SK-N-SH treated with all-trans-retinoic acid at 6 μM for 48 hours (cell line): ENCODE data around the gene RNF157.

Experiments
- ATAC-seq: fragments of 200-7000 bp; cut with Tn5 transposase; 3 replicates; pipeline ENCODE4 v1.9.1; 2020; ENCODE audit warnings: mild to moderate bottlenecking, moderate library complexity
- ARNTL ChIP-seq: fragments of 450-650 bp; formaldehyde crosslinking; IDR thresholded peaks from 2 replicates; pipeline ENCODE4 v1.5.0; 2020; ENCODE audit warnings: low read depth, mild to moderate bottlenecking, moderate library complexity, borderline replicate concordance
- CSDC2 ChIP-seq: fragments of 250-450 bp; sonication (Bioruptor Pico); IDR thresholded peaks from 2 replicates; pipeline ENCODE4 v1.5.0; 2020; ENCODE audit warnings: mild to moderate bottlenecking, moderate library complexity
- ESRRG ChIP-seq: fragments of 250-450 bp; sonication (Bioruptor Pico); IDR thresholded peaks from 2 replicates; pipeline ENCODE4 v1.6.1; 2021; ENCODE audit warnings: mild to moderate bottlenecking
- GLIS3 ChIP-seq: fragments of 250-450 bp; sonication (Bioruptor Pico); IDR thresholded peaks from 2 replicates; pipeline ENCODE4 v1.5.0; 2020; ENCODE audit warnings: mild to moderate bottlenecking, moderate library complexity
- ISL1 ChIP-seq: fragments of 250-450 bp; sonication (Bioruptor Pico); IDR thresholded peaks from 2 replicates; pipeline ENCODE4 v2.1.2; 2022; ENCODE audit warnings: mild to moderate bottlenecking, moderate library complexity
- OSR1 ChIP-seq: fragments of 250-450 bp; sonication (Bioruptor Pico); IDR thresholded peaks from 2 replicates; pipeline ENCODE4 v1.8.0; 2022; ENCODE audit warnings: moderate library complexity, mild to moderate bottlenecking, inconsistent platforms
- PPARA ChIP-seq: fragments of 250-450 bp; sonication (Bioruptor Pico); IDR thresholded peaks from 2 replicates; pipeline ENCODE4 v1.5.0; 2020; ENCODE audit warnings: mild to moderate bottlenecking, borderline replicate concordance
- RARB ChIP-seq: fragments of 250-450 bp; sonication (Bioruptor Pico); IDR thresholded peaks from 2 replicates; pipeline ENCODE4 v1.8.0; 2021; ENCODE audit warnings: mild to moderate bottlenecking, moderate library complexity
- SNAI2 ChIP-seq: fragments of 250-450 bp; sonication (Bioruptor Pico); IDR thresholded peaks from 2 replicates; pipeline ENCODE4 v1.5.0; 2020; ENCODE audit warnings: mild to moderate bottlenecking, moderate library complexity
- TCF4 ChIP-seq: fragments of 250-450 bp; sonication (Bioruptor Pico); IDR thresholded peaks from 2 replicates; pipeline ENCODE4 v1.8.0; 2021; ENCODE audit warnings: mild to moderate bottlenecking, moderate library complexity, borderline replicate concordance
- TOX ChIP-seq: fragments of 250-450 bp; sonication (Bioruptor Pico); IDR thresholded peaks from 2 replicates; pipeline ENCODE4 v1.8.0; 2021; ENCODE audit warnings: mild to moderate bottlenecking, moderate library complexity, borderline replicate concordance
- ZC3H10 ChIP-seq: fragments of 250-450 bp; sonication (Bioruptor Pico); IDR thresholded peaks from 2 replicates; pipeline ENCODE4 v1.5.1; 2021; ENCODE audit warnings: mild to moderate bottlenecking, moderate library complexity
- ZFP3 ChIP-seq: fragments of 250-450 bp; sonication (Bioruptor Pico); IDR thresholded peaks from 2 replicates; pipeline ENCODE4 v1.5.0; 2020; ENCODE audit warnings: mild to moderate bottlenecking, moderate library complexity
- ZFP30 ChIP-seq: fragments of 450-650 bp; formaldehyde crosslinking; IDR thresholded peaks from 2 replicates; pipeline ENCODE4 v1.5.0; 2022; ENCODE audit warnings: mild to moderate bottlenecking, moderate library complexity
- ZNF70 ChIP-seq: fragments of 450-650 bp; formaldehyde crosslinking; IDR thresholded peaks from 2 replicates; pipeline ENCODE4 v1.5.0; 2020; ENCODE audit warnings: mild to moderate bottlenecking, moderate library complexity
- ZNF8 ChIP-seq: fragments of 450-650 bp; formaldehyde crosslinking; IDR thresholded peaks from 2 replicates; pipeline ENCODE4 v1.5.0; 2020; ENCODE audit warnings: mild to moderate bottlenecking, moderate library complexity
- TF ChIP-seq, protein P1 (sequence below): fragments of 250-450 bp; sonication (Bioruptor Pico); IDR thresholded peaks from 2 replicates; pipeline ENCODE4 v1.5.0; 2020; ENCODE audit warnings: mild to moderate bottlenecking, moderate library complexity
- TF ChIP-seq, protein P2 (sequence below): fragments of 250-450 bp; sonication (Bioruptor Pico); IDR thresholded peaks from 2 replicates; pipeline ENCODE4 v1.8.0; 2021; ENCODE audit warnings: low read depth, mild to moderate bottlenecking, moderate library complexity, borderline replicate concordance
- TF ChIP-seq, protein P3 (sequence below): fragments of 250-450 bp; sonication (Bioruptor Pico); IDR thresholded peaks from 2 replicates; pipeline ENCODE4 v1.5.1; 2021; ENCODE audit warnings: mild to moderate bottlenecking, moderate library complexity
- TF ChIP-seq, protein P4 (sequence below): fragments of 250-450 bp; sonication (Bioruptor Pico); IDR thresholded peaks from 2 replicates; pipeline ENCODE4 v1.5.1; 2020; ENCODE audit warnings: low read depth, mild to moderate bottlenecking, moderate library complexity
- TF ChIP-seq, protein P5 (sequence below): fragments of 250-450 bp; sonication (Bioruptor Pico); IDR thresholded peaks from 2 replicates; pipeline ENCODE4 v1.8.0; 2020; ENCODE audit warnings: mild to moderate bottlenecking, moderate library complexity, borderline replicate concordance

The RNF157 gene

DNA sequence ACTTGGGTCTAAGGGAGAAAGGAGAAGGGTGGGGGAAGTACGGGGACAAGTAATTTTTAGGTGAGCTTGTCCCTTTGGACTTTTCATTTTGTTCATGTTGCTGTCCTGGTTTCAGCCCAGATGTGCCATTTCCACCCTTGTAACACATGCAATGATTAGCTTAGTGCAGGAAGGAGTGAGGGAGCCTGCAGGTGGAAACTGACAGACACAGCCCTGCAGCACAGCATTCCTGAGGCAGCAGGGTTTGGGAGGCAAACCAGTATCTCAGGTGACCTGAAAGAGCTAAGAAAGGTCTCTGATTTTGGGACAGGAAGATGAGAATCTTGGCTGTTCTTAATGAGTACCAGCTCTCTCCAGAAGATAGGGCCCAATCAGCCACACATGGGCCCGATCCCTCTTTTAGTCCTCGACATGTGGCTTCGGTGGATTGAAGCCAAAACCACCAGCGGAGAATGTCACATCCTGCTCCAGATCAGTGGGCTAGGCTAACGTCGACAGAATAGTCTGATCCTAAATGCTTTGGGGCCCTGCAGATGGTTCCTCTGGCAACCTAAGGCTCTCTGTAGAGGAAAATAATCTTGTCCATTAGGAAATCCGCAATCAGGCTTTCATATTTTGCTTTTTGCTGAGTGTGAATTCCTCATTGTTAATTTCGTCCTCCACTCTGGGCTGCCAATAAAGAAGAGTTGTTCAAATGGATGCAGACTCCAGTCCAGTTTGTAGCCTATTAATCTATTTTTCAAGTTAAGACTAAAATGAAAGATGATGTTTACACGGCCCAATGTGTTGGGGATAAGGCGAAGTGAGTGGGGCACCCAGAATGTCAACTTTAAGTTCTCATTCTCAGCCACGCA lies 3.8 kb upstream of the RNF157 start (continued):
- TF ChIP-seq, protein P1, sequence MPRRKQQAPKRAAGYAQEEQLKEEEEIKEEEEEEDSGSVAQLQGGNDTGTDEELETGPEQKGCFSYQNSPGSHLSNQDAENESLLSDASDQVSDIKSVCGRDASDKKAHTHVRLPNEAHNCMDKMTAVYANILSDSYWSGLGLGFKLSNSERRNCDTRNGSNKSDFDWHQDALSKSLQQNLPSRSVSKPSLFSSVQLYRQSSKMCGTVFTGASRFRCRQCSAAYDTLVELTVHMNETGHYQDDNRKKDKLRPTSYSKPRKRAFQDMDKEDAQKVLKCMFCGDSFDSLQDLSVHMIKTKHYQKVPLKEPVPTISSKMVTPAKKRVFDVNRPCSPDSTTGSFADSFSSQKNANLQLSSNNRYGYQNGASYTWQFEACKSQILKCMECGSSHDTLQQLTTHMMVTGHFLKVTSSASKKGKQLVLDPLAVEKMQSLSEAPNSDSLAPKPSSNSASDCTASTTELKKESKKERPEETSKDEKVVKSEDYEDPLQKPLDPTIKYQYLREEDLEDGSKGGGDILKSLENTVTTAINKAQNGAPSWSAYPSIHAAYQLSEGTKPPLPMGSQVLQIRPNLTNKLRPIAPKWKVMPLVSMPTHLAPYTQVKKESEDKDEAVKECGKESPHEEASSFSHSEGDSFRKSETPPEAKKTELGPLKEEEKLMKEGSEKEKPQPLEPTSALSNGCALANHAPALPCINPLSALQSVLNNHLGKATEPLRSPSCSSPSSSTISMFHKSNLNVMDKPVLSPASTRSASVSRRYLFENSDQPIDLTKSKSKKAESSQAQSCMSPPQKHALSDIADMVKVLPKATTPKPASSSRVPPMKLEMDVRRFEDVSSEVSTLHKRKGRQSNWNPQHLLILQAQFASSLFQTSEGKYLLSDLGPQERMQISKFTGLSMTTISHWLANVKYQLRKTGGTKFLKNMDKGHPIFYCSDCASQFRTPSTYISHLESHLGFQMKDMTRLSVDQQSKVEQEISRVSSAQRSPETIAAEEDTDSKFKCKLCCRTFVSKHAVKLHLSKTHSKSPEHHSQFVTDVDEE (CRISPR knock-in tag): no peak
- TF ChIP-seq RARB (CRISPR knock-in tag): no peak
- no peak for TF ChIP-seq GLIS3 (CRISPR knock-in tag)
- no peak for TF ChIP-seq ESRRG (CRISPR knock-in tag)
- no peak for TF ChIP-seq ZNF8 (CRISPR knock-in tag)
- TF ChIP-seq, all 23 proteins: peak for 0

DNA sequence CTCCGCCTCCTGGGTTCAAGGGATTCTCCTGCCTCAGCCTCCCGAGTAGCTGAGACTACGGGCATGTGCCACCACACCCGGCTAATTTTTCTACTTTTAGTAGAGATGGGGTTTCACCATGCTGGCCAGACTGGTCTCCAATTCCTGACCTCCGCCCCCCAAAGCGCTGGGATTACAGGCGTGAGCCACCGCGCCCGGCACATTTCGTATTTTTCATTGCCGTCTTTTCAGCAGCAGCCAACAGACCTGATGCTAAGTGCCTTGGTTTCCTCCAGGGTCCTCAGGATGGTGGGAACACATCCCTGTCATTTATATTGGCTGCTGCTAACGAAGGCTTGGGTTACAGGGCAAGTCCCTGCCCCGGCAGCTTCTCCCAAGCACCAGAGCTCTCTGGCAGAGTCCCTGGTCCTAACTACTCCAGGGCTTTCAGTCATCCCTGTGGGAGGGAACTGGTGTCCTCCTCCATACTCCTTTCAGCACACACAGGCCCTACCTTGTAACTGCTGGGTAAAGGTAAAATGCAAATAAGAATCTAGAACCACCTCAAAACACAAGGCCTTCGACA lies 1.5 kb upstream of the RNF157 start:
- ATAC-seq: no peak
- TF ChIP-seq ESRRG (CRISPR knock-in tag): no peak
- no peak for TF ChIP-seq SNAI2 (CRISPR knock-in tag)
- no peak for TF ChIP-seq GLIS3 (CRISPR knock-in tag)
- TF ChIP-seq, protein P2, sequence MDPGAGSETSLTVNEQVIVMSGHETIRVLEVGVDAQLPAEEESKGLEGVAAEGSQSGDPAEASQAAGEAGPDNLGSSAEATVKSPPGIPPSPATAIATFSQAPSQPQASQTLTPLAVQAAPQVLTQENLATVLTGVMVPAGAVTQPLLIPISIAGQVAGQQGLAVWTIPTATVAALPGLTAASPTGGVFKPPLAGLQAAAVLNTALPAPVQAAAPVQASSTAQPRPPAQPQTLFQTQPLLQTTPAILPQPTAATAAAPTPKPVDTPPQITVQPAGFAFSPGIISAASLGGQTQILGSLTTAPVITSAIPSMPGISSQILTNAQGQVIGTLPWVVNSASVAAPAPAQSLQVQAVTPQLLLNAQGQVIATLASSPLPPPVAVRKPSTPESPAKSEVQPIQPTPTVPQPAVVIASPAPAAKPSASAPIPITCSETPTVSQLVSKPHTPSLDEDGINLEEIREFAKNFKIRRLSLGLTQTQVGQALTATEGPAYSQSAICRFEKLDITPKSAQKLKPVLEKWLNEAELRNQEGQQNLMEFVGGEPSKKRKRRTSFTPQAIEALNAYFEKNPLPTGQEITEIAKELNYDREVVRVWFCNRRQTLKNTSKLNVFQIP (CRISPR knock-in tag): no peak
- TF ChIP-seq, protein P3, sequence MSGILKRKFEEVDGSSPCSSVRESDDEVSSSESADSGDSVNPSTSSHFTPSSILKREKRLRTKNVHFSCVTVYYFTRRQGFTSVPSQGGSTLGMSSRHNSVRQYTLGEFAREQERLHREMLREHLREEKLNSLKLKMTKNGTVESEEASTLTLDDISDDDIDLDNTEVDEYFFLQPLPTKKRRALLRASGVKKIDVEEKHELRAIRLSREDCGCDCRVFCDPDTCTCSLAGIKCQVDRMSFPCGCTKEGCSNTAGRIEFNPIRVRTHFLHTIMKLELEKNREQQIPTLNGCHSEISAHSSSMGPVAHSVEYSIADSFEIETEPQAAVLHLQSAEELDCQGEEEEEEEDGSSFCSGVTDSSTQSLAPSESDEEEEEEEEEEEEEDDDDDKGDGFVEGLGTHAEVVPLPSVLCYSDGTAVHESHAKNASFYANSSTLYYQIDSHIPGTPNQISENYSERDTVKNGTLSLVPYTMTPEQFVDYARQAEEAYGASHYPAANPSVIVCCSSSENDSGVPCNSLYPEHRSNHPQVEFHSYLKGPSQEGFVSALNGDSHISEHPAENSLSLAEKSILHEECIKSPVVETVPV: no peak
- no peak for TF ChIP-seq ZFP30 (CRISPR knock-in tag)
- TF ChIP-seq TCF4 (CRISPR knock-in tag): no peak
- TF ChIP-seq TOX (CRISPR knock-in tag): no peak
- TF ChIP-seq PPARA (CRISPR knock-in tag): no peak
- TF ChIP-seq, protein P4, sequence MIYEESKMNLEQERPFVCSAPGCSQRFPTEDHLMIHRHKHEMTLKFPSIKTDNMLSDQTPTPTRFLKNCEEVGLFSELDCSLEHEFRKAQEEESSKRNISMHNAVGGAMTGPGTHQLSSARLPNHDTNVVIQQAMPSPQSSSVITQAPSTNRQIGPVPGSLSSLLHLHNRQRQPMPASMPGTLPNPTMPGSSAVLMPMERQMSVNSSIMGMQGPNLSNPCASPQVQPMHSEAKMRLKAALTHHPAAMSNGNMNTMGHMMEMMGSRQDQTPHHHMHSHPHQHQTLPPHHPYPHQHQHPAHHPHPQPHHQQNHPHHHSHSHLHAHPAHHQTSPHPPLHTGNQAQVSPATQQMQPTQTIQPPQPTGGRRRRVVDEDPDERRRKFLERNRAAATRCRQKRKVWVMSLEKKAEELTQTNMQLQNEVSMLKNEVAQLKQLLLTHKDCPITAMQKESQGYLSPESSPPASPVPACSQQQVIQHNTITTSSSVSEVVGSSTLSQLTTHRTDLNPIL (CRISPR knock-in tag): no peak
- no peak for TF ChIP-seq CSDC2 (CRISPR knock-in tag)
- no peak for TF ChIP-seq ZNF8 (CRISPR knock-in tag)
- TF ChIP-seq, protein P1 (CRISPR knock-in tag): no peak
- no peak for TF ChIP-seq ISL1
- no peak for TF ChIP-seq ZNF70 (CRISPR knock-in tag)

DNA sequence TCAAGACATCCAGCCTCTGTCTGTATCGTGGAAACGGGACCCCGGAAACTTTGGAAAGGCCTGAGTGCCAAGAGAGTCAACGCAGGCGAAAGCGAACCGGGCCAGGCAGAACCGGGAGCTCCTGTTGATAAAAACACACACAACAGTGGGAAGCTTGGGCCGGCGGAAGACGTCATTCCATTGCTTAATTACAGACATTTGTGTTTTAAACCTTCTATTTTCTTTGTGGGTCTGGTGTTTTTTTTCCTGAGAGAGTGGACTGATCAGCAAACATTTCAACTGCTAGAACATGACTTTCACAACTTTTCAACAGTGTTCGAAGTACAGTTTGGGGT lies 878 bp upstream of the RNF157 start:
- no peak; the same call in 1 of the 3 replicates for ATAC-seq
- TF ChIP-seq CSDC2 (CRISPR knock-in tag) (no peak), ZNF8 (CRISPR knock-in tag) (no peak), ARNTL (no peak), SNAI2 (CRISPR knock-in tag) (no peak), ZC3H10 (CRISPR knock-in tag) (no peak), ZFP3 (CRISPR knock-in tag) (no peak), PPARA (CRISPR knock-in tag) (no peak), OSR1 (CRISPR knock-in tag) (no peak)
- TF ChIP-seq, protein P5, sequence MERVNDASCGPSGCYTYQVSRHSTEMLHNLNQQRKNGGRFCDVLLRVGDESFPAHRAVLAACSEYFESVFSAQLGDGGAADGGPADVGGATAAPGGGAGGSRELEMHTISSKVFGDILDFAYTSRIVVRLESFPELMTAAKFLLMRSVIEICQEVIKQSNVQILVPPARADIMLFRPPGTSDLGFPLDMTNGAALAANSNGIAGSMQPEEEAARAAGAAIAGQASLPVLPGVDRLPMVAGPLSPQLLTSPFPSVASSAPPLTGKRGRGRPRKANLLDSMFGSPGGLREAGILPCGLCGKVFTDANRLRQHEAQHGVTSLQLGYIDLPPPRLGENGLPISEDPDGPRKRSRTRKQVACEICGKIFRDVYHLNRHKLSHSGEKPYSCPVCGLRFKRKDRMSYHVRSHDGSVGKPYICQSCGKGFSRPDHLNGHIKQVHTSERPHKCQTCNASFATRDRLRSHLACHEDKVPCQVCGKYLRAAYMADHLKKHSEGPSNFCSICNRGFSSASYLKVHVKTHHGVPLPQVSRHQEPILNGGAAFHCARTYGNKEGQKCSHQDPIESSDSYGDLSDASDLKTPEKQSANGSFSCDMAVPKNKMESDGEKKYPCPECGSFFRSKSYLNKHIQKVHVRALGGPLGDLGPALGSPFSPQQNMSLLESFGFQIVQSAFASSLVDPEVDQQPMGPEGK (CRISPR knock-in tag): no peak
- TF ChIP-seq, protein P2 (CRISPR knock-in tag): no peak
- TF ChIP-seq, protein P3: no peak
